ENCODE results near the gene COX11. TPM values are rescaled to one million over a fixed set of nuclear protein-coding genes. Genes with fewer than 3 reads are reported as not detected.

The COX11 gene, protein sequence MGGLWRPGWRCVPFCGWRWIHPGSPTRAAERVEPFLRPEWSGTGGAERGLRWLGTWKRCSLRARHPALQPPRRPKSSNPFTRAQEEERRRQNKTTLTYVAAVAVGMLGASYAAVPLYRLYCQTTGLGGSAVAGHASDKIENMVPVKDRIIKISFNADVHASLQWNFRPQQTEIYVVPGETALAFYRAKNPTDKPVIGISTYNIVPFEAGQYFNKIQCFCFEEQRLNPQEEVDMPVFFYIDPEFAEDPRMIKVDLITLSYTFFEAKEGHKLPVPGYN
- 115 TPM for polyA plus RNA-seq
- long read RNA-seq, donor 1, transcript COX11-203 (1 exons, 3,244 nt): major isoform, 37 of 60 reads
- long read RNA-seq, donor 1, transcript COX11-201 (4 exons, 2,497 nt): minor isoform, 9 of 60 reads
- long read RNA-seq, donor 1, transcript COX11-202 (3 exons, 1,108 nt): minor isoform, 7 of 60 reads
- long read RNA-seq, donor 1, partial matches to known transcripts: 6 of 60 reads
- long read RNA-seq, donor 1, other reads (novel, unspliced or antisense): 0 of 60 reads
- long read RNA-seq, donor 2, transcript COX11-201 (4 exons, 2,497 nt): minor isoform, 25 of 76 reads
- long read RNA-seq, donor 2, transcript COX11-203 (1 exons, 3,244 nt): major isoform, 35 of 76 reads
- long read RNA-seq, donor 2, partial matches to known transcripts: 11 of 76 reads
- long read RNA-seq, donor 2, other reads (novel, unspliced or antisense): 0 of 76 reads
- long read RNA-seq, donor 3: 0 reads
- long read RNA-seq, donor 4, transcript COX11-203 (1 exons, 3,244 nt): major isoform, 5 of 6 reads
- long read RNA-seq, donor 4, partial matches to known transcripts: 0 of 6 reads
- long read RNA-seq, donor 4, other reads (novel, unspliced or antisense): 0 of 6 reads
- long read RNA-seq, donor 5, transcript COX11-203 (1 exons, 3,244 nt): major isoform, 15 of 26 reads
- long read RNA-seq, donor 5, partial matches to known transcripts: 0 of 26 reads
- long read RNA-seq, donor 5, other reads (novel, unspliced or antisense): 5 of 26 reads
- long read RNA-seq, donor 6, transcript COX11-203 (1 exons, 3,244 nt): major isoform, 26 of 149 reads
- long read RNA-seq, donor 6, transcript COX11-202 (3 exons, 1,108 nt): minor isoform, 5 of 149 reads
- long read RNA-seq, donor 6, transcript COX11-201 (4 exons, 2,497 nt): minor isoform, 15 of 149 reads
- long read RNA-seq, donor 6, partial matches to known transcripts: 89 of 149 reads
- long read RNA-seq, donor 6, other reads (novel, unspliced or antisense): 12 of 149 reads
- long read RNA-seq, donor 7, transcript COX11-201 (4 exons, 2,497 nt): minor isoform, 6 of 25 reads
- long read RNA-seq, donor 7, transcript COX11-203 (1 exons, 3,244 nt): major isoform, 18 of 25 reads
- long read RNA-seq, donor 7, partial matches to known transcripts: 0 of 25 reads
- long read RNA-seq, donor 7, other reads (novel, unspliced or antisense): 0 of 25 reads
- long read RNA-seq, donor 8, transcript COX11-201 (4 exons, 2,497 nt): minor isoform, 24 of 119 reads
- long read RNA-seq, donor 8, transcript COX11-203 (1 exons, 3,244 nt): major isoform, 53 of 119 reads
- long read RNA-seq, donor 8, transcript COX11-202 (3 exons, 1,108 nt): minor isoform, 11 of 119 reads
- long read RNA-seq, donor 8, partial matches to known transcripts: 26 of 119 reads
- long read RNA-seq, donor 8, other reads (novel, unspliced or antisense): 0 of 119 reads
- long read RNA-seq, donor 9, transcript COX11-203 (1 exons, 3,244 nt): major isoform, 22 of 69 reads
- long read RNA-seq, donor 9, transcript COX11-201 (4 exons, 2,497 nt): minor isoform, 20 of 69 reads
- long read RNA-seq, donor 9, partial matches to known transcripts: 21 of 69 reads
- long read RNA-seq, donor 9, other reads (novel, unspliced or antisense): 0 of 69 reads
- long read RNA-seq, donor 10, transcript COX11-201 (4 exons, 2,497 nt): minor isoform, 18 of 139 reads
- long read RNA-seq, donor 10, transcript COX11-203 (1 exons, 3,244 nt): major isoform, 28 of 139 reads
- long read RNA-seq, donor 10, transcript COX11-202 (3 exons, 1,108 nt): minor isoform, 9 of 139 reads
- long read RNA-seq, donor 10, partial matches to known transcripts: 58 of 139 reads
- long read RNA-seq, donor 10, other reads (novel, unspliced or antisense): 22 of 139 reads
- long read RNA-seq, donor 11, transcript COX11-203 (1 exons, 3,244 nt): major isoform, 25 of 60 reads
- long read RNA-seq, donor 11, transcript COX11-201 (4 exons, 2,497 nt): minor isoform, 22 of 60 reads
- long read RNA-seq, donor 11, transcript COX11-202 (3 exons, 1,108 nt): minor isoform, 5 of 60 reads
- long read RNA-seq, donor 11, partial matches to known transcripts: 6 of 60 reads
- long read RNA-seq, donor 11, other reads (novel, unspliced or antisense): 0 of 60 reads

DNA sequence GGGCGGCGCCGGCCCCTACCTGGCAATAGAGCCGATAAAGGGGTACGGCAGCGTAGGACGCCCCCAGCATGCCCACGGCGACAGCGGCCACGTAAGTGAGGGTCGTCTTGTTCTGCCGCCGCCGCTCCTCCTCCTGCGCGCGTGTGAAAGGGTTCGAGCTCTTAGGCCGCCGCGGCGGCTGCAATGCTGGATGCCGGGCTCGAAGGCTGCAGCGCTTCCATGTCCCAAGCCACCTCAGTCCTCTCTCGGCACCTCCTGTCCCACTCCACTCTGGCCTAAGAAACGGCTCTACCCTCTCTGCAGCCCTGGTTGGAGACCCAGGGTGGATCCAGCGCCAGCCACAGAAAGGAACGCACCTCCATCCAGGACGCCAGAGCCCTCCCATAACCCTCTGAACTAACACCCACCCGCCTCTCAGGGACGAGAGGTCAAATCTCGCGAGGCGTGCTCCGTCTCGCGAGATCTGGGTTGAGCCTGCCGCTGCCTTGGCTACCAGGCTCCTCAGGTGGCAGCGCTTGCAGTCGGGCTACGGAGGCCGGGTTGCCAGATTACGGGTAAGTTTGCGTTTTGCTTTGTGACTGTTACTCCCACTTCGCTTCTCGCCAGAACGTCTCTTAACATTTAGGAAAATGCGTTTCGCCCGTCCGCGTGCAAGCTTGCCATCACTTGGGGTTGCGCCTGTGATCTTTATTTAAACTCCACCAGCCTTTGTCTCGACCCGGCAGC, at the start of gene COX11, which contains the start of gene STXBP4:
Gene COX11, minus strand, starts transcription at position 393 of the 726 bp plus-strand sequence. Its CDS starts 8 bp downstream, at position 385.
Gene STXBP4, plus strand, starts transcription at position 504 of the 726 bp plus-strand sequence. CDS start 17,455 bp downstream, outside the sequence.
- DNase-seq: peak; percentile 98 to 99
- H3K27me3 ChIP-seq (ENCODE audit: control insufficient read depth, insufficient read depth, low read length): no peaks in the 10 kb centered on the region
- H3K4me1 ChIP-seq (ENCODE audit: control insufficient read depth, insufficient read depth, low read length): peaks cover 12% of the 10 kb centered on the region
- WGBS (ENCODE audit: insufficient coverage, low lambda C conversion rate): no CpG with 5 or more reads among the region's 57 CpGs
- no peaks in the 10 kb centered on the region for H3K9me3 ChIP-seq (ENCODE audit: control insufficient read depth, low read depth, low read length)
- H3K4me3 ChIP-seq (ENCODE audit: low read length): peak within 1 kb of the TSS; percentile 96
- H3K27ac ChIP-seq (ENCODE audit: low read length): peak within 1 kb of the TSS; percentile 78
- H3K36me3 ChIP-seq (ENCODE audit: control insufficient read depth, insufficient read depth, low read length): peaks cover 13% of the 10 kb centered on the region

DNA sequence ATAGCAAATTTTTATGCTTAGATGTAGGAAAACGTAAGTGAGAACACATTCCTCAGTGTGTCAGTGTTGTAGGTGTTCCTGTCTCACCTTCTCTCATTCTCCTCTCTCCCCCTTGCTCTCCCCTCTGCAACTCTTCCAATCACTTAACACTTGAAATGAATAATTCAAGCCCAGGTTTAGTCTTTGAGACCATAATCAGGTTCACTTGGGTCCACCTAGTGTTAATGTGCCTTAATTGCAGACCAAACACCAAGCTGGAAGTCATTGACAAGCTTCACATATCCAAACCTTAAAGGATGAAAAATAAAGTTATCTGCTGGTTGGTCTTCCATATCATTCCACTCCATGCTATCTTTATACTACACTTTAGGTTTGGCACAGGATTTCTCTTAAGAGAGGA, 37.1 kb upstream of the COX11 start:
- peak; percentile 1 to 7 for DNase-seq
- H3K9me3 ChIP-seq (ENCODE audit: control insufficient read depth, low read depth, low read length): no peaks in the 10 kb centered on the region
- WGBS (ENCODE audit: insufficient coverage, low lambda C conversion rate): no CpG with 5 or more reads among the region's 1 CpG
- no peaks in the 10 kb centered on the region for H3K36me3 ChIP-seq (ENCODE audit: control insufficient read depth, insufficient read depth, low read length)
- H3K4me1 ChIP-seq (ENCODE audit: control insufficient read depth, insufficient read depth, low read length): no peaks in the 10 kb centered on the region
- no peaks in the 10 kb centered on the region for H3K27me3 ChIP-seq (ENCODE audit: control insufficient read depth, insufficient read depth, low read length)
- no peak overlapping the region for H3K4me3 ChIP-seq (ENCODE audit: low read length)
- H3K27ac ChIP-seq (ENCODE audit: low read length): no peak overlapping the region

DNA sequence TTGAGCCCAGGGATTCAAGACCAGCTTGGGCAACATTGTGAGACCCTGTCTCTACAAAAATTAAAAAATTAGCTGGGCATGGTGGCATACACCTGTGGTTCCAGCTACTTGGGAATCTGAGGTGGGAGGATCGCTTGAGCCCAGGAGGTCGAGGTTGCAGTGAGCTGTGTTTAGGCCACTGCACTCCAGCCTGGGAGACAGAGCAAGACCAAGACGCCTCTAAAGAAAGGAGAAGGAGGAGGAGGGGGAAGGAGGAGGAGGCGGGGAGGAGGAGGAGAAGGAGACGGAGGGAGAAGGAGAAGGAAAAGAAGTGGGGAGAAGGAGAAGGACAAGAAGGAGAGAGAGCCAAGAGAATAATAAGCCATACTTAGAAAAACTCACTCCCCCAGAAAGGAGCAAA, 36.0 kb upstream of the COX11 start:
- Histone ChIP-seq H3K36me3 (ENCODE audit: control insufficient read depth, insufficient read depth, low read length) (no peaks in the 10 kb centered on the region), H3K27ac (ENCODE audit: low read length) (no peak overlapping the region), H3K4me1 (ENCODE audit: control insufficient read depth, insufficient read depth, low read length) (no peaks in the 10 kb centered on the region), H3K9me3 (ENCODE audit: control insufficient read depth, low read depth, low read length) (no peaks in the 10 kb centered on the region), H3K27me3 (ENCODE audit: control insufficient read depth, insufficient read depth, low read length) (no peaks in the 10 kb centered on the region), H3K4me3 (ENCODE audit: low read length) (no peak overlapping the region)
- DNase-seq: no peak
- WGBS (ENCODE audit: insufficient coverage, low lambda C conversion rate): 80% methylated on average over 3 of the region's 5 CpGs

DNA sequence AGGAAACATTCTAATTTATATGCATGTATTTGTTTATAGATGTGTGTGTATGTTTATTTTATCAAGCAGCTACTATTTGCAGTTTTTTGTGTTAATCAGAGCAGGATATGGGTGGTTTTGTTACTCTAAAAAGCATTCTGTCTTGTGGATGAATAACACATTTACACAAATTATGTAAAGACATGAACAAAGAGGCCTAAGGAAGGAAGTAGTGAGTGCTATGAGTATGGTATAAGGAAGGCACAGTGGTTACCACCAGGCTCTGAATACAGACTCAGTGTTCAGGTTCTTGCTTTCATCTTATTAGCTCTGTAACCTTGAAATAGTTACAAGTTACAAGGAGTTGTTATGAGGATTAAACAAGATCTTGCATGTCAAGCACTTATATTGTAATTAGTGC, 34.0 kb upstream of the COX11 start:
- Histone ChIP-seq H3K4me3 (ENCODE audit: low read length) (no peak overlapping the region), H3K9me3 (ENCODE audit: control insufficient read depth, low read depth, low read length) (no peaks in the 10 kb centered on the region), H3K4me1 (ENCODE audit: control insufficient read depth, insufficient read depth, low read length) (no peaks in the 10 kb centered on the region), H3K27me3 (ENCODE audit: control insufficient read depth, insufficient read depth, low read length) (no peaks in the 10 kb centered on the region), H3K36me3 (ENCODE audit: control insufficient read depth, insufficient read depth, low read length) (no peaks in the 10 kb centered on the region), H3K27ac (ENCODE audit: low read length) (no peak overlapping the region)
- no peak for DNase-seq

DNA sequence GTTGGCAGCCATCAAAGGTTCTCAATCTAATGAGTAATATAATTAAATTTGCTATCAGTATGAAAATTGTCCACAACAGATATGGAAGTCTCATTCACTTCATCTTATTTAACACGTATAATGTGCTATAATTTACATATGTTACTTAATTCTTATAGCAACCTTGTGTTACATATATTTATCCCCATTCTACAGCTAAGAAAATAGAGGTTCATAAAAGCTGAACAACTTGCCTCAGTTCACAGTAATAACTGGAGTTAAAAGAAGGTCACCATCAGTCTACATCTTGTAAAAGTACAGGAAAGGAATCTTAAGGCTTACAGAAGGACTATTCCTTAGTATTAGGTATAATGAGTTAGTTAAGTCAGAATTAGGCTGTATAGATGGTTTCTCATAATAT, 28.0 kb upstream of the COX11 start:
- Histone ChIP-seq H3K9me3 (ENCODE audit: control insufficient read depth, low read depth, low read length) (no peaks in the 10 kb centered on the region), H3K36me3 (ENCODE audit: control insufficient read depth, insufficient read depth, low read length) (peaks cover 6% of the 10 kb centered on the region), H3K27ac (ENCODE audit: low read length) (no peak overlapping the region), H3K4me1 (ENCODE audit: control insufficient read depth, insufficient read depth, low read length) (no peaks in the 10 kb centered on the region), H3K4me3 (ENCODE audit: low read length) (no peak overlapping the region), H3K27me3 (ENCODE audit: control insufficient read depth, insufficient read depth, low read length) (no peaks in the 10 kb centered on the region)
- WGBS (ENCODE audit: insufficient coverage, low lambda C conversion rate): 100% methylated on average over 1 of the region's 1 CpG
- no peak for DNase-seq

DNA sequence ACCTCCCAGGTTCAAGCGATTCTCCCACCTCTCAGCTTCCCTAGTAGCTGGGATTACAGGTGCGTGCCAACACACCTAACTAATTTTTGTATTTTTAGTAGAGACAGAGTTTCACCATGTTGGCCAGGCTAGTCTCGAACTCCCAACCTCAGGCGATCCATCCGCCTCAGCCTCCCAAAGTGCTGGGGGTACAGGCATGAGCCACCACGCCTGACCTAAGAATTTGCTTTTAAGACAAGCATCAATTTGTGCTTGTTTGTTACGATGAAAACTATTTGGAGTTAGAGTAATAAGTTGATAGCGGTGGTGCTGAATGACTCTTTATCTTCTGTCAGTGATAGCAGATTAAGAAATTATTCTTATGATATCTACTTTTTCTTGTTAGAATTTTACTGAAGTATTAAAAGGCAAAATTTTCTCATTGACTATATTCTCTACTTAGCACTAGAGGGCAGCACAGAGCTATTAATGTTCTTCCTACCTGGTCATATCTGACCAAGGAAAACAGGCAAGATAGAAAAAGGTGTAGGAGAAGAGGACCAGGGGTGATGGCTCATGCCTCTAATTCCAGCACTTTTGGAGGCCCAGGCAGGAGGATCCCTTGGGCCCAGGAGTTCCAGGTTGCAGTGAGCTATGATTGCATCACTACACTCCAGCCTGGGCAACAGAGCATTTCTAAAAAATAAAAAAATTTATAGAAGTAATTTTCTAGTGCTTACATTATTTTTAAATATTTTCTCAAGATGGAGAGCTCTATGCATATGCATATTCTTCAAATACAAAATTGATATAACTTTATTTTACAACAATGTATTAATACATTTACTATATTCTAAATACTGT, 24.6 kb upstream of the COX11 start:
- Histone ChIP-seq H3K27ac (ENCODE audit: low read length) (no peak overlapping the region), H3K9me3 (ENCODE audit: control insufficient read depth, low read depth, low read length) (no peaks in the 10 kb centered on the region), H3K4me1 (ENCODE audit: control insufficient read depth, insufficient read depth, low read length) (no peaks in the 10 kb centered on the region), H3K27me3 (ENCODE audit: control insufficient read depth, insufficient read depth, low read length) (no peaks in the 10 kb centered on the region), H3K36me3 (ENCODE audit: control insufficient read depth, insufficient read depth, low read length) (peaks cover 6% of the 10 kb centered on the region), H3K4me3 (ENCODE audit: low read length) (no peak overlapping the region)
- 76% methylated on average over 3 of the region's 8 CpGs for WGBS (ENCODE audit: insufficient coverage, low lambda C conversion rate)
- DNase-seq: peak; percentile 19 to 32

DNA sequence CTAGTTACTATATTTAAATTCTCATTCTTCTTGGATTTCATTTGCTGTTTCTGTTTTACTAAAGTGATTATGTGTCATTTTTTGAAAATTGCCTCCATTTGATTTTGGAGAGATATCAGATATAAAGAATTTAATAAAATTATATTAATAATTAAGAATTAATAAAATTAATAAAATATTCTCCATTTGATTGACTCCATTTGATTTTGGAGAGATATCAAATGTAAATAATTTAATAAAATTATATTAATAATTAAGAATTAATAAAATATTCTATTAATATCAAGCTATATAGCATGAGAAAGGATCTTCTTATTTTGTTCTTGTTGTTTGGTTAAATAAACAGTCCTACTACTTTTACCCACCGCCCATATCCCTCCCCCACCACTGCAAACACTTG, 23.1 kb upstream of the COX11 start:
- Histone ChIP-seq H3K27ac (ENCODE audit: low read length) (no peak overlapping the region), H3K9me3 (ENCODE audit: control insufficient read depth, low read depth, low read length) (no peaks in the 10 kb centered on the region), H3K4me3 (ENCODE audit: low read length) (no peak overlapping the region), H3K27me3 (ENCODE audit: control insufficient read depth, insufficient read depth, low read length) (no peaks in the 10 kb centered on the region), H3K4me1 (ENCODE audit: control insufficient read depth, insufficient read depth, low read length) (no peaks in the 10 kb centered on the region), H3K36me3 (ENCODE audit: control insufficient read depth, insufficient read depth, low read length) (peaks cover 10% of the 10 kb centered on the region)
- no peak for DNase-seq
- no CpG with 5 or more reads among the region's 1 CpG for WGBS (ENCODE audit: insufficient coverage, low lambda C conversion rate)

DNA sequence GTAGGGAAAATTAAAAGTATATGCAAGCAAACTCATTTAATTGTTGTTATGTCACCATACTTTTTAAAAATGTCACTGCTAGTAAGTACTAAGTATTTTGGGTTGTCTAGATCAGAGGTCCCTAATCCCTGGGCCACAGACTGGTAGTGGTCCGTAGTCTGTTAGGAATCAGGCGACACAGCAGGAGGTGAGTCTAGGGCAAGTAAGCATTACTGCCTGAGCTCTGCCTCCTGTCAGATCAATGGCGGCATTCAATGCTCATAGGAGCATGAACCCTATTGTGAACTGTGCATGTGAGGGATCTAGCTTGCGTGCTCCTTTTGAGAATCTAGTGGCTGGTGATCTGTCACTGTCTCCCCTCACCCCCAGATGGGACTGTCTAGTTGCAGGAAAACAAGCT, 21.7 kb upstream of the COX11 start:
- WGBS (ENCODE audit: insufficient coverage, low lambda C conversion rate): no CpG with 5 or more reads among the region's 4 CpGs
- H3K9me3 ChIP-seq (ENCODE audit: control insufficient read depth, low read depth, low read length): no peaks in the 10 kb centered on the region

More for the DNA sequence above, 21.7 kb upstream of the COX11 start:
- H3K4me1 ChIP-seq (ENCODE audit: control insufficient read depth, insufficient read depth, low read length): no peaks in the 10 kb centered on the region
- no peak overlapping the region for H3K27ac ChIP-seq (ENCODE audit: low read length)
- no peak for DNase-seq
- no peak overlapping the region for H3K4me3 ChIP-seq (ENCODE audit: low read length)
- peaks cover 13% of the 10 kb centered on the region for H3K36me3 ChIP-seq (ENCODE audit: control insufficient read depth, insufficient read depth, low read length)
- H3K27me3 ChIP-seq (ENCODE audit: control insufficient read depth, insufficient read depth, low read length): no peaks in the 10 kb centered on the region
